ENCODE results near the gene KLHL12. TPM values are rescaled to one million over a fixed set of nuclear protein-coding genes. Genes with fewer than 3 reads are reported as not detected.

Gene KLHL12
- total RNA-seq, 1 donor from 2014 or later: 19.6 TPM

- no peak overlapping the region for H3K4me3 ChIP-seq
- no peaks in the 10 kb centered on the region for H3K9me3 ChIP-seq
- intact Hi-C loops (cut with DNase I): no loop called here
- no peak for DNase-seq (ENCODE audit: extremely low spot score in 2 of 2)
- H3K36me3 ChIP-seq: no peaks in the 10 kb centered on the region
- no peaks in the 10 kb centered on the region for H3K27me3 ChIP-seq
- no peak overlapping the region for H3K27ac ChIP-seq
- no peaks in the 10 kb centered on the region for H3K4me1 ChIP-seq
- TF ChIP-seq POLR2AphosphoS5 (IDR thresholded peaks at IDR 0.05; ENCODE audit: insufficient read depth in 1 of 2, low read depth in 1 of 2) (no peak), POLR2A (IDR thresholded peaks at IDR 0.05) (no peak)
- TF ChIP-seq, protein P1, sequence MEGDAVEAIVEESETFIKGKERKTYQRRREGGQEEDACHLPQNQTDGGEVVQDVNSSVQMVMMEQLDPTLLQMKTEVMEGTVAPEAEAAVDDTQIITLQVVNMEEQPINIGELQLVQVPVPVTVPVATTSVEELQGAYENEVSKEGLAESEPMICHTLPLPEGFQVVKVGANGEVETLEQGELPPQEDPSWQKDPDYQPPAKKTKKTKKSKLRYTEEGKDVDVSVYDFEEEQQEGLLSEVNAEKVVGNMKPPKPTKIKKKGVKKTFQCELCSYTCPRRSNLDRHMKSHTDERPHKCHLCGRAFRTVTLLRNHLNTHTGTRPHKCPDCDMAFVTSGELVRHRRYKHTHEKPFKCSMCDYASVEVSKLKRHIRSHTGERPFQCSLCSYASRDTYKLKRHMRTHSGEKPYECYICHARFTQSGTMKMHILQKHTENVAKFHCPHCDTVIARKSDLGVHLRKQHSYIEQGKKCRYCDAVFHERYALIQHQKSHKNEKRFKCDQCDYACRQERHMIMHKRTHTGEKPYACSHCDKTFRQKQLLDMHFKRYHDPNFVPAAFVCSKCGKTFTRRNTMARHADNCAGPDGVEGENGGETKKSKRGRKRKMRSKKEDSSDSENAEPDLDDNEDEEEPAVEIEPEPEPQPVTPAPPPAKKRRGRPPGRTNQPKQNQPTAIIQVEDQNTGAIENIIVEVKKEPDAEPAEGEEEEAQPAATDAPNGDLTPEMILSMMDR (IDR thresholded peaks at IDR 0.05): no peak
Measured at GRCh38 chr1:202935844-202936243, 8.8 kb upstream of the KLHL12 start.

DNA sequence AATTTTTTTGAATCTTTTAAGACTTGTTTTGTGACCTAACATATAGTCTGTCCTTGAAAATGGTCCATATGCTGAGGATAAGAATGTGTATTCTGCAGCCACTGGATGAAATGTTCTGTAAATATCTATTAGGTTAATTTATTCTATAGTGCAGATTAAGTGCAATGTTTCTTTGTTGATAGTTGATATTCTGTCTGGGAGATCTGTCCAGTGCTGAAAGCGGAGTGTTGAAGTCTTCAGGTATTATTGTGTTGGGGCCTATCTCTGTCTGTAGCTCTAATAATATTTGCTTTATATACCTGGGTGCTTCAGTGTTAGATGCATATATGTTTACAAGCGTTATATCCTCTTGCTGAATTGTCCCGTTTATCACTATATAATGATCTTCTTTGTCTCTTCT lies 7.7 kb upstream of the KLHL12 start:
- intact Hi-C loops (cut with DNase I): no loop called here
- H3K4me3 ChIP-seq: no peak overlapping the region
- no peaks in the 10 kb centered on the region for H3K4me1 ChIP-seq
- no peaks in the 10 kb centered on the region for H3K36me3 ChIP-seq
- no peaks in the 10 kb centered on the region for H3K27me3 ChIP-seq
- TF ChIP-seq POLR2AphosphoS5 (IDR thresholded peaks at IDR 0.05; ENCODE audit: insufficient read depth in 1 of 2, low read depth in 1 of 2) (no peak), POLR2A (IDR thresholded peaks at IDR 0.05) (no peak)
- TF ChIP-seq, protein P1 (IDR thresholded peaks at IDR 0.05): no peak
- no peak overlapping the region for H3K27ac ChIP-seq
- H3K9me3 ChIP-seq: no peaks in the 10 kb centered on the region
- DNase-seq (ENCODE audit: extremely low spot score in 2 of 2): no peak

DNA sequence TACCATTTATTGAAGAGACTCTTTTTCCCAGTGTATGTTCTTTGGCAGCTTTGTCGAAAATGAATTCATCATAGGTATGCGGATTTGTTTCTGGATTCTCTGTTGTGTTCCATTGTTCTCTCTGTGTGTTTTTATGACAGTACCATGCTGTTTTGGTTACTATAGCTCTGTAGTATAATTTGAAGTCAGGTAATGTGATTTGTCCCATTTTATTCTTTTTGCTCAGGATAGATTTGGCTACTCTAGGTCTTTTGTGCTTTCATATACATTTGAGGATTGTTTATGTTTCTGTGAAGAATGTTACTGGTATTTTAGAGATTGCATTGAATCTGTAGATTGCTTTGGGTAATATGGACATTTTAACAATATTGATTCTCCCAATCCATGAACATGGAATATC lies 5.4 kb upstream of the KLHL12 start:
- Histone ChIP-seq H3K27me3 (no peaks in the 10 kb centered on the region), H3K36me3 (no peaks in the 10 kb centered on the region), H3K4me3 (no peak overlapping the region), H3K4me1 (no peaks in the 10 kb centered on the region), H3K27ac (no peak overlapping the region), H3K9me3 (no peaks in the 10 kb centered on the region)
- DNase-seq (ENCODE audit: extremely low spot score in 2 of 2): no peak
- intact Hi-C loops (cut with DNase I): no loop called here
- TF ChIP-seq, protein P1 (IDR thresholded peaks at IDR 0.05): no peak
- TF ChIP-seq POLR2AphosphoS5 (IDR thresholded peaks at IDR 0.05; ENCODE audit: insufficient read depth in 1 of 2, low read depth in 1 of 2): no peak
- no peak for TF ChIP-seq POLR2A (IDR thresholded peaks at IDR 0.05)

DNA sequence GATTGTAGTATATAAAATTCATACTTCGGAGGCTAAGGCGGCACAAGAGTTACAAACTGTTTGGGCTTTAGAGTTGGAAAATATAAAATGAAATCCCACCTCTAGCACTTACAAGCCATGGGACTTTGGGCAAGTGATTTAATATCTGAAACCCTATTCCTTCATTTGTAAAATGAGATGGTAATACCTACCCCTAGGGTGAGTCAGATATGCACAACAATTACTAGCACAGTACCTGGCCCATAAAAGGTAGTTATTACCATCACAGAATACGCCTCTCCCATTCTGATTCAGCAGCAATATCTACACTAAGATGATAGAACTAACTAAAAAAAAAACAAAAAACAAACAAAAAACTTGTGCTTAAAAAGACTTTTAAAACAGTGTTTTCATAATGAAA lies 3.5 kb downstream of the KLHL12 start:
- Histone ChIP-seq H3K36me3 (peaks cover 0 to 5% of the 10 kb centered on the region in 2 donors), H3K27me3 (no peaks in the 10 kb centered on the region), H3K9me3 (no peaks in the 10 kb centered on the region), H3K4me3 (no peak overlapping the region), H3K27ac (no peak overlapping the region), H3K4me1 (peaks cover 8% of the 10 kb centered on the region)
- no peak for DNase-seq (ENCODE audit: extremely low spot score in 2 of 2)
- intact Hi-C loops (cut with DNase I): no loop called here
- TF ChIP-seq, protein P1 (IDR thresholded peaks at IDR 0.05): no peak
- TF ChIP-seq POLR2AphosphoS5 (IDR thresholded peaks at IDR 0.05; ENCODE audit: insufficient read depth in 1 of 2, low read depth in 1 of 2) (no peak), POLR2A (IDR thresholded peaks at IDR 0.05) (no peak)

GRCh38 chr1:202919615-202920014 lies 7.4 kb downstream of the KLHL12 start:
- no peak overlapping the region for H3K27ac ChIP-seq
- no peak for DNase-seq (ENCODE audit: extremely low spot score in 2 of 2)
- H3K36me3 ChIP-seq: peaks cover 0 to 30% of the 10 kb centered on the region in 2 donors
- H3K9me3 ChIP-seq: no peaks in the 10 kb centered on the region
- TF ChIP-seq, protein P1 (IDR thresholded peaks at IDR 0.05): no peak
- TF ChIP-seq POLR2AphosphoS5 (IDR thresholded peaks at IDR 0.05; ENCODE audit: insufficient read depth in 1 of 2, low read depth in 1 of 2) (no peak), POLR2A (IDR thresholded peaks at IDR 0.05) (no peak)
- H3K4me1 ChIP-seq: no peaks in the 10 kb centered on the region
- no peaks in the 10 kb centered on the region for H3K27me3 ChIP-seq
- H3K4me3 ChIP-seq: no peak overlapping the region
- intact Hi-C loops (cut with DNase I): no loop called here
